GM19099 (cell line): ENCODE measurements around the gene PTPRT.

ENCODE experiments used
- POLR2A ChIP-seq: IDR thresholded peaks from 3 replicates; pipeline ENCODE4 v1.6.1; 2011; ENCODE audit warnings: low read depth; ENCODE audit not compliant: insufficient read length; ENCODE audit errors: extremely low read depth

Gene PTPRT

DNA sequence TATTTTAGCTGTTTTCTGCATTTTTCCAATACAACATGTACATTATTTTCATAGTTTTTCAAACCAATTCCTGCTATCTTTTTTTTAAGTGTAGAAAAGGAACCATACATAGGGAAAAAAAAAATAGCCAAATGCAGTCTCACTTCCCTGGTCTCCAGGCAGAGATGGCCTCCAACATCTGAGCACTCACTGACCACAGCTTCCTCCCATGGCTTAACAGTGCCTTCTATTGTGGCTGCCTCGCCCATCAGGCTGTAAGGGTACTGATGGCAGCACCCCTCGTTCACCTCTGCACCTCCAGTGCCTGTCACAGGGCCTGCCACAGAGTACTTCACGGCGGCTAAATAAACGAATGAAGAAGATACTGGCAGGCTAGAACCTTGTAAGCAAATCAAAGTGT is 591.1 kb downstream of the PTPRT start:
- no peak for TF ChIP-seq POLR2A

GRCh38 chr20:42595625-42596024 is 594.1 kb downstream of the PTPRT start:
- no peak for TF ChIP-seq POLR2A

- no peak for TF ChIP-seq POLR2A
Observed at GRCh38 chr20:42594659-42595058, 595.0 kb downstream of the PTPRT start.

- no peak for TF ChIP-seq POLR2A
Observed at GRCh38 chr20:42594011-42594410, 595.7 kb downstream of the PTPRT start.

DNA sequence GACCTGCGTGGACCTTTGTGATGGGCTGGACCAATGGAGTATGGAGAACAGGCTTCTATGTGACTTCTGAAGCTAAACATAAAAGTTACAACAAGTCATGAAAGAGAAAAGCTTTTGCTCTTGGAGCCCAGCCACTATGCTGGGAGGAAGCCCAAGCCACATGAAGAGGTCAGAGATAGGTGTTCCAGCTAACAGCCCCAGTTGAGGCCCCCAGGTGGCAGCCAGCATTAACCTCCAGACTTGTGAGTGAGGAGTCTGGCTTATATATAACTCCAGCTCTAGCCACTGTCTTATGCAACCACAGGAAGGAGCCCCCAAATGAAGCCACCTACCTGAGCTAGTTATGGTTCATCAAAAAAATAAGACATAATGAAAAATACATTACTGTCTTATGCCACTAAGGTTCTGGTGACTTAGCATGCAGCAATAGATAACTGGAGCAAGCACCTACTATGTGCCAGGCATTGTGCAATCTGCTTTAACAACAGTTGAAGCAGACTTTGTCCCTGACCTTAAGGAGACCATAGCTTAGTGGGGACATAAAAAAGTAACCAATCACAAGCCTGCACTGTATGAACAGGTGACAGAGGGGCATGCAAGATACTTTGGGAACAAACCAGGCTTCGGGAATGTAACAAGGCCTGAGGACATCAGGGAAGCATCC is 599.6 kb downstream of the PTPRT start:
- no peak for TF ChIP-seq POLR2A

- TF ChIP-seq POLR2A = no peak
Observed at GRCh38 chr20:42588847-42589246, 600.9 kb downstream of the PTPRT start.

DNA sequence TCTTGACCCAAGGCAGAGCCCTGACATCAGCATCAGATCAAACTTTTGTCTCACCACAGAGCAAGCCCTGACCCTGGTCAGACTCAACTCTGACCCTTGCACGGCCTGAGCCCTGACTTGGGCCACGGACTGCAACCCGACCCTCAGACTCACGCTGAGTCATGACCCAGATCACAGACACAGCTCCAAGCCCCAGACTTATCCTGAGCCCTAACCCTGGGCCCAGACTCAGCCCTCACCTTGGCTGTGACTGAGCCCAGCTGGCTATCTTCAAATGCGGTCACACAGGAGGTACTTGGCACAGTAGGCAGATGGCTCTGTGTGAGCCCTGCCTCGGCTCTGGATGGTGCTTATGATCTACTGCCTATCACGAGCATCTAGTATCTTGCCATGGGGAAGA is 602.3 kb downstream of the PTPRT start:
- TF ChIP-seq POLR2A = no peak

- no peak for TF ChIP-seq POLR2A
Observed at GRCh38 chr20:42581311-42581710, 608.4 kb downstream of the PTPRT start.

DNA sequence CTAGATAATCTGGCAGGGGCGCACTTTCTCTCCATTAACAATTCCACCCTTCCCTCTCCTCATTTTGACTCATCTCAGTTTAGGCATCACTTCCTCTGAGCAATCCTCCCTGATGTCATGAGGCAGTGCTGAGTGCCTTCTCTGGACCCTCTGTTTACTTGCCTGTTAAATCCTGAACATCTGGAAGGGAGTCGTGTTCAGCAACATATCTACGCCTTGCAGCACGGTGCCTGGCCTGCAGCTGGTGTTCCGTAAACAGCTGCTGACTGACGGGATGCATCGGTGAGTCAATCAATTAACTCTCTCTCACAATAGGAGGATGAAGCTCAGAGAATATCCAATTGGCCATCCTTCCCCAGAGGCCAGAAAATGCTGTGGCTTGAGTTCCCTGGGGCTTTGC is 613.5 kb downstream of the PTPRT start:
- TF ChIP-seq POLR2A = no peak

GRCh38 chr20:42572320-42573016 is 617.2 kb downstream of the PTPRT start:
- no peak for TF ChIP-seq POLR2A

DNA sequence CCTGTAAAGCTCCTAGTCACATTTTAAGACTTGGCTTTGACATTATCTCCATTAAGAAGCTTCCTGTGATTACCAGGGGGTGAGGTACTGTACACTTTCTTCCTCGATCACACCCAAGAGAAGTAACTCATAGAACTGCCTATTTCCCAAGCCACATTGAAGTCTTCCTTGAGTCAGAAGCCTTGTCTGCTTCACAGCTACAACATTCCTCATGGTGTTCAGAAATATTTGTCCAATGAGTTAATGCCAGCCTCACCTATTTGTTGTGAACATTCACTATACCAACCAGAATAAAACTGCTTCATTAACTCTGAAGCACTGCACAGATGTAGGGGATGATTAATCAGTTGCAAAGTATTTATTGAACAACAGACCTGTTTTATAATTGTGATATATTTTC is 622.3 kb downstream of the PTPRT start:
- TF ChIP-seq POLR2A = no peak

- no peak for TF ChIP-seq POLR2A
Observed at GRCh38 chr20:42565235-42565995, 624.3 kb downstream of the PTPRT start.

- TF ChIP-seq POLR2A = no peak
Observed at GRCh38 chr20:42559665-42560064, 630.0 kb downstream of the PTPRT start.

- TF ChIP-seq POLR2A = no peak
Observed at GRCh38 chr20:42556575-42556974, 633.1 kb downstream of the PTPRT start.

GRCh38 chr20:42553374-42553773 is 636.3 kb downstream of the PTPRT start:
- no peak for TF ChIP-seq POLR2A

DNA sequence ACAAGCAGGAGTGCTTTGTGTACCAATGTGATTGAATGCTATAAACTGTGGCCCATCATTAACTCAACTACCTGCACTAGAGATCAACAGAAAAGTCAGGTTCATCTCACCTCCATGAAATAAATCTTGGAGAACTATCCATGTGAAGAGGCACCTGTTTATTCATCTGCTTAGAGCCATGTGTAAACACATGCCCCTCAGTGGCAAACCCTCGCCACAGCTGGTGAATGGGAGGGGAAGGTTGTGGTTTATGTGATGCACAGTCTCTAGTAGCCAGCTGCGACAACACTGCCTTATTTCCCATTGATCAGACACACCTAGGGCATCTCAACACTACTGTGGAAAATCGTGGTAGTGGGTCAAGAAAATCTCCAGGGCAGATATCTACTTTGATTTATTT is 640.2 kb downstream of the PTPRT start:
- TF ChIP-seq POLR2A = no peak
